Stimulated activated CD8-positive, alpha-beta memory T cell treated with anti-CD3 and anti-CD28 coated beads, Interleukin-4, amount 100 ng/mL, for 48 hours (primary cell): ENCODE measurements around the gene COL13A1.

Experiments
- DNase-seq: peaks from one replicate; pipeline ENCODE4 v3.0.0-alpha.2; 2020

COL13A1 gene

DNA sequence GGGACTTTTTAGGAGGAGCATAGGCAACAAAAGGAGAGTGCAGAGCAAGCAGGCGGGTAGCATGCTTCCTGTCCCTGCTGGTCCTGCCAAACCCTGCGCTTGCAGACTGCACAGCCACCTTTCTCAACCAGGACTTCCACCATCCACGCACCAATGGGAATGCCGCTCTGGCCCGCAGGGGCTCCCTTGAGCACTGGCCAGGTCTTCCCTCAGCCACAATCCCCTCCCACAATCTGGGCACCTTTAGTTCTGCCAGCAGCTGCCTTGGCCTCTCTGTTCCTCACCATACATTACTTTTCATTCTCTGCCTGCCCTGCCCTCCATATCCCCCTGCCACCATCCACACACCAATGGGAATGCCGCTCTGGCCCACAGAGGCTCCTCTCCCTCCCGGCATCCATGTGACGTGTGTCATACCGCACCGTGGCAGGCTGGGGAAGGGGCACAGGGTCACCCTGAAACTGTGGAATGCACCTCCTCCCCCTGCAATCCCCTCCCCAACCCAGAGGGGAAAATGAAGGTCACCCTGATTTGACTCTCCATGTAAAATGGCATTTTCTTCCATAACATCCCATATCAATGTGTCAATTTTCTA lies 153.6 kb downstream of the COL13A1 start:
- no peak for DNase-seq

DNA sequence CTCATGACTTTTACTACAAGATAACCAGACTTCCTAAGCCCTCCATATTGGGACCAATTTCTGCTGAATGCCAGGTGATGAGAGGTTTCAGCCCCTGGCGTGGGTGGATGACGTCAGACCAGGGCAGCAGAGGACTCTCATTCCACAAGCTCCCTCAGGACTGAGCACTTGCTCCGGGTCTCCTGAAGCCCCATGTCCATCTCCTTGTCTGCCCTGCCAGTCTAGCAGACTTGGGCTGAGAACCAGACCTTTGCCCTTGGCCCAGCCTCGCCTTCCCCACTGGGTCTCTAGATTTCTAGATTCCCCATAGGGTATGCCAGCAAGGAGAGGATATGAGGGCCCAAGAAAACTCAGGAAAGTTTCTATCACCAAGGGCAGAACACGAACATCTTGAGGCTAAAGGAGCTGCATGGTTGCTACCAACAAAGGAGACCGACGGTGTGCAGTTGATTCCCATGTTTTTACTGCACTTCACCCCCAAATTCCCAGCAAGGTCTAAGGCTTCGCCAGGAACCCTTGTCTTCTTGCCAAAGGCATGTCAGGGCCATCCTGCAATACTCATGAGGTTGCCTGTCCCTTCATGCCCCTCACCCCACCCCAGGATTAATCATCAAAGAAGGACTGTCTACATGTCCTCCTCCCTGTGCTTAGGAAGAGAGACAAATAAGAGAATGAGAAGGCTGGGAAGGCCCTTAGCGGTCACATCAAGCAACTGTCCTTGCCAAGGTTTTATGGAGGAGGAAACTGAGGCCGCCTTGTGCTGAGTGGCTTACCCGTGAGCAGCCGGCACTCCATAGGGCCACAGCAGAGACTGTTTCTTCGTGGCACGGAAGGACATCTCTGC lies 154.4 kb downstream of the COL13A1 start:
- DNase-seq = no peak

DNA sequence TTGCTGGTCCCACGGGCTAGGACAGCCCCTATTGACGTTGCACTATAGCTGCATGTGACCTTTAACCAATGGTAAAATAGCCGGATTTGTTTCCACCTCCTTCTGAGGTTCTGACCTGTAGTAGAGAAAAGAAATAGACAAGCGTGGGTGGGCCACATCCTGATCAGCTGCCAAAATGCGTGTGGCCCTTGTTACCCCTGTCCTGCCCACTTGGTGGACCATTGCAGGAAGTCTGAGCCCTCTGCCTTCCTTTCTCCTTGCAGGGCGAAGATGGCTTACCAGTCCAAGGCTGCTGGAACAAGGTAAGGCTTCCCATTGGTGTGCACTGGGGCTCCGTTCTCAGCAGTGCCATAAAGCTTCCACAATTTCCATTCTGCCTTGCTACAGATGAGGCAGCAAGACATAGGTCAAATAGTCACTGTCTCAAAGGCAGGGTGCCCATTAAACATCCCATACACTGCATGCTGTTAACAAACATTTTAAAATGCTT lies 155.1 kb downstream of the COL13A1 start:
- DNase-seq = no peak

DNA sequence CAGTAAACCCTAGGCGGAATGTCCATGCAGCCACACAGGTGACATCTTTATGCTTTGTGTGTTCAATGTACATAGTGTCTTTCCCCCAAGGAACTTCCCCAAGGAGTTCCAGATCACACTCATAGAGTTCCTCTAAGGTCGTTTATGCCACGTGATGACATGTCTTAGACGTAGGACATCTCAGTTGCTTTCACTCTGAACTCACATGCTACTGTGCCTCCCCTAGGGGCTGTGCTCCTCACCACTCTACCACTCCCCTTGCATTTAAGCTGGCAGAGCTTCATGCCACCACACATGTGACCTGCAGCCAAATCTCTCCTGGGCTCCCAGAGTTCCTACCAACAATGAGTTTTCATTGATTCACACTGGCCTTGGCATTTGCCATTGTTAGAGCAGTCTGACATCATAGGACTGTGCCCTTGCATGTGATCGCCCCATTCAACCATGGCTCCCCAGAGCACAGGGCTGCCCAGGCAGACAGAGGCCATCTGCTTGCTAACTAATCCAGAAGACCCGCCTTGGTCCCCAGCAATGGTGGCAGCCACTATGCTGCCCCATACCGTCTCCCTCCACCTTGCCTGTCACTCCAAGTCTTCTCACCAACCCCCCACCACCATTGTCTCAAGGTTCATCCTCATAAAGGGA lies 155.7 kb downstream of the COL13A1 start:
- DNase-seq = no peak

DNA sequence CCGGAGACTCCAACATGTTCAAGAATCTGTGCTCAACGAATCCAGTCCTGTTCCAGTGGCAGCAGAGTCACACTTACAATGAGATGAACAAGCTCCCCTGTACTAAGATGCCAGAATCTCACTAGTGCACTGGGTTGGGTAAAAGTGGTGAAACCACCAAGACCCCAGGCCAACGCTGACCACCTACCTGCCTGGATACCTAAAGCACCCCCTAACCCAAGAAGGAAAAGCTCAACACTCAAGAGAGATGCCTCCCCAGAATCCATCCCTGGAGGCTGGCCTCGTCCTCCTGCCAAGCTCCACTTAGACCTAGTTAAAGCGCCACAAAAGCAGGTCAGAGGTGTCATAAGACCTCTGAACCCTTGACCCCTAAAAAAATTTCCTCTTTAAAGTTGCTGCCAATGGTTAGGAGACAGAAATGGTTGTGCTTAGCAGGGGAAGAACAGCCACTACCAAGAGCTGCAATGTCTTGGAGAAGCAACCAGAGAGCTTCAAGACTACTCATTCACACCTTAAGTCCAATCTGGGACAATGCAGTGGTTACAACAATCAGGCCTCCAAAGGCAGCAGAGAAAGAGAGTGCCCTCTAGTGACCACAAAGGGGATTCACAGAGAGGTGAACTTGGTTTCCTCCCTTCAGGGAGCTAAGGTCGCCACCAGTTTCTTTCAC lies 156.3 kb downstream of the COL13A1 start:
- peak; percentile 33 for DNase-seq

DNA sequence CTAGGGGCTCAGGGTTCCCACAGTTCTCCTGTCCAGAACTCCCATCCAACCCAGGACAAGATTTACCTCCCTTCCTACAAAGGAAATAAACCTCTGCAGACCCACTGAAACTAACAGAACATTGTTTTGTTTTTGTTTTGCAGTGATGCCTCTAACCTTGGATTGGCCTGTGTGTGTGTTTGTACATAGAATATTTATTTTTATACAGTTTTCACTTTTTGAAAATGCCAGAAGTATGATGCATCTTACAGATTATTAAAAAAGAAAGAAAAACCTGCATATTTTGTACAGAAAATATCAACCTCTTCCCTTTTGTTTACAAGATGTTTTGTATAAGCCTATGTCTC lies 156.8 kb downstream of the COL13A1 start:
- DNase-seq = no peak

DNA sequence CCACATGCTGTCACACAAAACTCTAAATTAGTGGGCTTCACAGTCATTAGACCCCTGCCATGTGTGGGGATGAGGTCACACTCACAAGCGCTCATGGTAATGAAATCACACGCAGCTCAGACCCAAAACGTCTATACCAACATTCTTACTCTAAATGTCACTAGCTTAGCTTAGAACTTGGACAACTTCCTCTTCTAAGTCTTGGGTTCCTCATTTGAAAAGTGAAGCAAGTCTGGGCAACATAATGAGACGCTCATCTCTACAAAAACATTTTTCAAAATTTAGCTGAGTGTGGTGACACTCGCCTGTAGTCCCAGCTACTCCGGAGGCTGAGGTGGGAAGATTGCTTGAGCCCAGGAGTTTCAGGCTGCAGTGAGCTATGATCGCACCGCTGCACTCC lies 158.2 kb downstream of the COL13A1 start:
- no peak for DNase-seq

DNA sequence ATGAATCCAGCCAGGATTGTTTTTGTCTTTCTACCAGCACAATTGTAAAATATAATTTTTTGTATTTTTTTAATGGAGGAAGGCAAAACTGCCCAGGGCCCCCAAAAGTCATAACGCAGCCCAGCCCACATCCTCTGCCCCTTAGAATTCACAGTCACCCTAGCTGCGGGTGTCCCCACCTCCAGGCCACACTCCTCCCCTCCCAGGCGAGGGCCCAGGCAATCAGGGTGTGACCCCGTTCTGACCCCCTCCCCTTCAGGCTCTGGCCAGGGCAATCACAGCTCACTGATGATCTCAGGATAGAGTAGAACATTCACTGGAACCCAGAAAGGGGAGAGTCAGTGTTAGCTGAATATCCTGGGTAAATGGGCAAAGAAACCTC lies 158.9 kb downstream of the COL13A1 start:
- no peak for DNase-seq

DNA sequence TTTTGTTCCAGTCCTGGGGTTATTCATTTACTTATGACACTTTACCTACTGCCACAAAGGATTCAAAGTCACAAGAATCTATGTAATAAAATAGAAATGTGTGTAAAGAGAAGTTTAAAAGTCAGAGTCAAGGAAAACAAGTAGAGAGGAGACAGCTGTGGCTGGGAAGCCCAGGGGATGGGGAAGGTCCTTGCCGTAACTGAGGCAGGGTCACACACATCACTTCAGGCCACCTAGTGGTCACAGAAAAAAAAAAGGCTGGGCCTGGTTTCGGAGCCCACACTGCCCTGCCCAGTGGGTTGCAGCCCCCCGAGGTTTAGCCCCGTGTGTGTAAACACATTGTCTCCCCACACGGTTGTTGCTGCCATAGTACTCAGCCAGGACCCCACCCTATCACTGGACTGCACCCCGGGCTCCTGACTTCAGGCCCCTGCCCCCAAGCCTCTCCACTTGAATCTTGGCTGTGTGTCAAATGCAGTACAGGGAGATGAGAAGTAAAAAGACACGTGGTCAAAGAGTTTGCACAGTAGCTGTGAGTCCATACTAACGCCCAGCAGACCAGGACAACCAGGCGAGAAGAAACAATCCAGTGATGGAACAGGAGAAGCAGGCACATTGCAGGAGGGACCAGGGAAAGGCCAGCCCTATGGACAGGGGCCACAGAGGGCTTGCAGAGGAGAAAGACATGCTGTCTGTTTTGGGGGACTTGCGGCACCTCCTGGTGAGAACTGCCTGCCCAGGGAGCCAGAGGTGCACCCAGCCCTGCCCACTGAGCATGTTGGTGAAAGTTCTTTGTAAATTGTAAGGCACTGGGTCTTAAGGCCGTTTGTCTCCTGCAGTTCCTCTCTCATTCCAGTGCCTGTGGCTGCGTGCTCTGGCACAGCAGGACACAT lies 159.5 kb downstream of the COL13A1 start:
- DNase-seq = no peak

DNA sequence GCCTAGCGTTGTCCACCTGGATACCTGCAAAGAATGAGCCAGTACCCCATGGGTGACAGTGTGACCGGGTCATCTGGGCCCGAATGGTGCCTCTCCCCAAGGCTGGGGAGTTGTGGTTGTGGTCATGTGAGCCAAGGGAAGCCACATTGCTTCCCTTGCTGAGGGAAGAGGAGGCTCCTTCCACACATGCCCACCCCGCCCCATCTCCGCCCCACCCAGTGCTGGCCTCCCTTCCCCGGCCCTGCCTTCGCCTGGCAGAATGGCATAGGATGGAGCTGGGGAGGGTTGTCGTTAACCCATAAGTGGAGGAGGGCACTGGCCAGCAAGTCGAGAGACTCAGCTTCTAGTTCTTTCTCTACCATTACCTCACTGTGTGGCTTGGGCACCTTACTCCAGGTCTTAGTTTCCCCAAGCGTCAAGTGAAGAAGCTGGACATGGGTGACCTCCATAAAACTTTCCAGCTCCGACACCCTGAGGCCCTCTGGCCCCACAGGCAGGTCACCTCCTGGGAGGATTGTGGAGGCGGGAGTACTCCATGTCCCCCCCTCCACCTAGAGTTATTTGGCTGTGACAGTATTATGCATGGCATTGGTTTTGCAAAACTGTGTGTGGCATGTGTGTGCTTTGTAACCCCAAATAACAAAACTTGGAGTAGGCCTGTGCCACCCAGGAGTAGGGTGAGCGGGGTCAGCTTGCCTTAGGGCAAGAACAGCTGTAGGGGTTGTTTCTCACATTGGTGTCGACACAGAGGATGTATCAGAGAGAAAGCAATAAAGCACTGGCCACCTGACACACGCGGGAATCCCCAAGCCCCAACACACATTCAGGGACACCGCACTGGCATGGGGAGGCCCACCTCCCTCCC lies 160.4 kb downstream of the COL13A1 start:
- DNase-seq = no peak

DNA sequence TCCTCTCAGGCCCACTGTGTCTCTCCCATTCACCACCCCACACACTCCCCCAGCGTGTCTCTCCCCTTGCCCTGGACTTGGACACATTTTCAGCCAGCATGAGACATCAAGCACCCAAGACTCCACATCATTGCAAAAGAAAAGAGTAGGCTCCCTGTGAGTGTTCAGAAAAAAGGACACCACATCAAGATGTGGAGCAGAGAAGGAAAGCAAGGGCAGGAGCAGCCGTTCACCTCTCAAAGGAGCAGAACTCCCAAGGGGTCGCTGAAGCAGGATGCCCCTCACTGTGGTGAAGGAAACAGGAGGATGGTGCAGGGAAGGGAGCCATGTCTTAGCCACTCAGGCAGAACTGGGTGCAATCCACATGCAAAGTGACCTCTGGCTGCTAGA lies 161.0 kb downstream of the COL13A1 start:
- DNase-seq = no peak

DNA sequence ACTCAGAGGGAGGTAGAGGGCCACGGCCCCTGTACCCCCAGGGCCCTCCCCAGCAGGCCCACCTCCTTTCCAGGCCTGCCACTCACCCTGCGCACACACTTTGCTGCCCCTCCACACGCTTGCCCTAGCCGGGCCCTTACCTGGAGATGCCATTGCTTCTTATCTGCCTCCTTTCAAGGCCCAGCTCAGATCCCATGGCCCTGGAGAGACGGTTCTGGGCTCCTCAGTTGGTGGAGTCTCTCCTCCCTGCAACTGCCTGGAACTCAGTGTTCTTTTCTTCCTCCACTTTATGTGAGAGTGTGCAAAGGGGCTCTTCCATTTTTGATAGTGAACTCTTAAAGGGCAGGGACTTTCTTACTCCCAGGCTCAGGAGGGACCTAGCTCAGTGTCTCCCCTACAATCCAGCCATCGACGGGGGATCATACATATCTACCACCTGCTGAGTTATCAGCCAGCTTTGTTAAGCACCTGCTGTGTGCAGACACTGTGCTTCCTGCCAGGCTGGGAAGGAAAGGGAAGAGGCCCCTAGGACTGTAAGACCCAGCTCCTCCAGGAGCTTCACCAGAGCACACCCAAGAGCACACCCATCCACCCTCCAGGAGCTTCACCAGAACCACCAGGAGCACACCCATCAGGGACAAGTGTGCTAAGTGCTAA lies 161.6 kb downstream of the COL13A1 start:
- DNase-seq = no peak

DNA sequence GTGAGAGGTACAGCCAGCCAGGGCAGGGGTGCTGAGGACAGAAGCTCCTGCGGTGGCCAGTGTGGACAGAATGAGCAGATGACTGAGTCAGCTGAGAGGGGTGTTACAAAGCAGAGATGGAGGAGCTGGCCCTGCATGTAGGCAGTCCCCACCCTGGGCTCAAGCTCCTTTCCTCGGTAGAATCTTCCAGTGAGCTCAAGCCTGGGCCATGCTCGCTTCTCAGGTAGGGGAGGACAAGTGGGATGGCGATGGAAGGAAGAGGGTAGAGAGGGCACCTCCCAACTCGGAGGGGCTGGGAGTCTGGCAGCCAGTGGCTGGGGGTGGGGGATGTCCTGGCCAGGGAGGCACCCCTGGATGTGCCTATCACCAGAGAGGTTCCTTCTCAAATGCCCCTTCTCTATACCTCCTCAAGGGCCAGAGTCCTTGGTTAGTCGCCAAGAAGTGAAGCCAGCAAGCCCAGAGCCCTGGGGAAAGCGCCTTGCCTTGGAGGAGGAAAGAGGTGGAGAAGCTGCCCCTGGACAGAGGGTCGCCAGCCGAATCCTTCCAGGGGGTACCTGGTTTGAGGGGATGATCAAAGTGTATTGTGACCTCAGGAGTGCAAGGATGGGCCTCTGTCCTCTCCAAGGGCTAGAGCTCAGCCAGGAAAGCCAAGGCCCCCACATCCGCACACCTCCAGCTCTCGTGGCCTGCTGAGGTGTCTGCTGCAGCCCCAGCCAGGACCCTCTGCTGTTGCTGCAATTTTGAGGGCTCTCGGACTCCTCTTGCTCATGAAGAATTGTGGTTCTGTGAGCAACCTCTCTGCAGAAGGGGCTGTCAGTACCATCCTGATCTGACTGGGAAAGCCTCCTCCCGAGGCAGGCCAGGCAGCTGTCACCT lies 162.4 kb downstream of the COL13A1 start:
- DNase-seq = no peak

DNA sequence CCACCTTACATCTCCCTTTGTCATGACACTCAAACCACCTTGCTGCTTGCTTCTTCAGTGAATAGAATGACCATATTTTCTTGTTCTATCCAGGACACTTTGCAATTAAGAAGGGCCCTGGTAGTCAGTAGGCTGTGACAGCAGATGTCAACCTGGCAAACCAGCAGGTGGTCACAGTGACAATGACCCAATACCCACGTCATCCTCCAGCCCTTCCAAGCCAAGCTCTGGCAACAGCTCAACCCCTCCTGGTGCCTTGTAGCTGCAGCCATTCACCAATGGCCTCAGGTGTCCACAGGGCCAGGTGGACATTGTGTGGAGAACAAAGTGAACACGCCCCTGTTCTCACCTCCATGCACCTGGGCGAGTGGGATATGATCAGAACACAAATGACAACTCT lies 163.4 kb downstream of the COL13A1 start:
- no peak for DNase-seq

DNA sequence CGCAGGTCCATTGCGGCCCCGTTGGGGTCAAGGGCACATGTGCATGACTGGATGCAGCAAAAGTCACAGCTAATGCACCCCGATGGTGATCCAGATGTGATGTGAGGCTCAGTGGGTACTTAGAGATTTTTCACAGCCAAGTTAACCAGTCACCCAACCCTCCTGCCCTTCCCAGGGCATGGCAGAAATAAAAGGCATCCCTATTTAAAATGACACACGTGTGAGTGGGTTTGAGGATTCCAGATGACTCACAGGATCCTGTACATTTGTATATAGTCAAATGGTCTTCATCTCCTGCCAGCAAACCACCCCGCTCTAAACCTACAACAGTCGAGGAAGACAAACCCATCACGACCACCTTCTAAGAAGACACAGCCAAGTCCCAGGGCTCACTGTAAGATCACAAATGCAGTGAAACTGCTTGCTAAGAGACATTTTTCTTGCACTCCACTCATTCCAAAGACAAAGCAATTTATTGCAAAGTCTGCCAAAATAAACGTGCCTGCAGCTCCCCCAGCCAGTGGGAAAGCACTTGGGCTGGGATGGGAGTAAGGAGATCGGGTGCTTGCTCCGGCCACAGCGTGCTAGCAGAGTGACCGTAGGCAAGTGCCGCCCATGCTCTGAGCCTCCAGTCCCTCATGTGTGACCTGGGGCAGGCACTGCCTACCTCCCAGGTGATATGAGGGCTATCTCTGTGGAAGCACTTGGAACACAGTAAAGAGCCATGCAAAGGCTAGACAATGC lies 164.4 kb downstream of the COL13A1 start:
- DNase-seq = no peak

DNA sequence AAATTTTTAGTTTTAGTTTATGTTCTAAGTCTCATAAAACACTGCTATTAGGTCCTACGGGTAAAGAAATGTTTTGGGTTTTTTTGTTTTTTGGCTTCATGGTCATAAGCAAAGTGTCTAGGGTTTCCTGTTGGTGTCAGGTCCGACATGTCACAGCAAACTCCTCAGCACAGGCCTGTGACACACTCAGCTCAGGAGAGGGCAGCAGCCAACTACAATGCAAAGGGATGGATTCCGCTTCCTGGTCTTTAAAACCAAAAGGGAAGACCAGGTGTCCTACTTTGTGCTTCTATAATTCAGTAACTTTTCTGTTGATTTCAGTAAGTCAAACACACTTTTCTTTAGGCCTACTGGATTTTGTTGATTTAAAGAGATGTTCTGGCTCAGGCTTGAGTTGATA lies 167.1 kb downstream of the COL13A1 start:
- DNase-seq = no peak

DNA sequence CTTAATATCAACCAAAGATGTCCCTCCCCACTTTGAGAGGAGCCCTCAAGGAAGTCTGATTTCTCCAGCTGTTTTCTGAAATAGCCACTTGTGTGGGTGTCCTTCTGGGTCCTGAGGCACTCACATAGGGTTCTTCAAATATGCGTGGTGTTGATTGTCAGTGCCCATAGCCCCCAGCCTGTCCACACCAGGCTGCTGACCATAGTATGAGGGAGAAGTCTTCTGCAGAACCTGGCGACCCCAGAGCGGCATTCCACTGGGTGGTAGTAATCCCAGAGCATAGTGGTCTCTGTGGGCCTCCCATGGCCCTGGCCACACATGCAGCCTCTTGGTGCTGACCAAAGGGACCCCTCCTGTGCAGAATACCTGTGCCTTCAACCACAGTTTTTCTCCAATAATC lies 168.3 kb downstream of the COL13A1 start:
- no peak for DNase-seq

DNA sequence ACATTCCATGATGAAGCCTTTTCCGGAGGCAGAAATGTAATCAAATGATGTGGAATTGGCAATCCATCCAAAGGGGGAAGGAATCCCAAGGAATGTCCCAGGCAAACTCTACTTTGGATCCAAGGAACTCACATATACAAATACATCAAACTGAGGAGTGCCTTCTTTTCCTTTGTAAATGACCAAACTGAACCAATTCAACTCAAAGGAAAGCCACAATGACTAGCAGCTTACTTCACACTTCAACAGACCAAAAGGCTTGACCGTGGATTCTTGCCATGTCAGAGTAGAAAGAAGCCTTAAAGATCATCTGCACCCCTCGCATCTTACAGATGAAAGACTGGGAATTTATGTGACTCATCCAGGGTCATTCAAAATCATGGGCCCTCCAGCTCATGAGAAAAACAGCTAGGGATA lies 171.3 kb downstream of the COL13A1 start:
- no peak for DNase-seq

DNA sequence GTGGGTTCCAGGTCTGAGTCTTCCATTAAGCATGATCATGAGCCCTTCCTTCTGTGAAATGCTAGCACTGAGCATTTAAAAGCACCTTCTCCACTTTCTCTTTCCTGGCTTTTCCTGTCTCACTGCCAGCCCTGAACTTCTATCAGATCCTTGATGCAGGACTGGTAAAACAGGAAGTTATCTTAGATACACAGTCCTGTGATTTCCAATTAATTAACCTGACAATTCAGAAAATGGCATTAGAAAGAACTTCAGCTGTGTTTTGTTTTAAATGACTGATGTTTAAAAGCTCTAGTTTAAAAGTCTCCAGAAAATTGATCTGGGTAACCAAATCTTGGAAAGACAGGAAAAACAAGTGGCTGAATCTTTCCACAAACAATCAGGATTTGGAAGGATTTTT lies 172.0 kb downstream of the COL13A1 start:
- no peak for DNase-seq
